ENCODE data around the gene PLEKHA8. TPM values are rescaled to one million over a fixed set of nuclear protein-coding genes. Genes with fewer than 3 reads are reported as not detected.

PLEKHA8 gene
- total RNA-seq, 6 experiments from 2014 or later = 9.1 to 10.1 (median 9.6) TPM

DNA sequence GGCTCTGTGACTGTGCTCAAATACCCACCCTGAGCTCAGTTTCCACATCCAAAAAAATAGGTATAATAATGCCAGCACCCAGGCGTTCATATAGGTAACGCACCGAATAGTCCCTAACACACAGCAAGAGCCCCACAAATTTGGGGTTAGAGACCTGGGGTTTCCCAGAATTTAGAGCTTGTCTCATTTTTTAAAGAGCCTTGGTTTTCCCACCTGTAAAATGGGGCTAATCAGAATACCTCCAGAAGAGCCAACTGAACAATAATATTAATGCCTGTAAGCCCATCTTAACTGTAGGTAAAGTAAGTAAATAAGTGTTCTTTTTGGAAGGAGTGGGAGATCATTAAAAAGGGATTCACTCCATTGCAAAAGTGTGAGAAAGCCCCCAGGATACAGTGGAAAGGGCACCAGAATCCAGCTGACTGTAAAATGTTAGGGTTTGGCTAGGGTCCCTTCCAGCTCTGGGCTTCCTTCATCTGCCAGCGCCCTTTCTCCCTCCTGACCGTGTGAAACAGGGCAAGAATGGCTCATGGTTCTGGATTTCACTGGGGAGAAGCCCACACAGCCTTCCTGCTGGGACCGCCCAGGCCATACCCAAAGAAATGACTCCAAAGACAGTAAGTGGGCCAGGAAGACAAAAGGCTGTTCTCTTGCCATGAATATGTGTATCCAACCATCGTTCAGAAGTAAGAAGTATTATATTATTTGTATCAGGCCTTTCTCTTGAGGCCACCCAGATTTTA is 108.7 kb downstream of the PLEKHA8 start:
- Mint-ChIP-seq H3K27ac (no peak overlapping the region), H3K9me3 (no peaks in the 10 kb centered on the region), H3K4me3 (peak overlapping the region; percentile 90), H3K4me1 (ENCODE audit: low read depth) (peaks cover 15% of the 10 kb centered on the region), H3K36me3 (ENCODE audit: low read depth) (no peaks in the 10 kb centered on the region), H3K27me3 (ENCODE audit: insufficient read depth) (no peaks in the 10 kb centered on the region; the same call in none of the 2 replicates)
- TF ChIP-seq, protein P1, sequence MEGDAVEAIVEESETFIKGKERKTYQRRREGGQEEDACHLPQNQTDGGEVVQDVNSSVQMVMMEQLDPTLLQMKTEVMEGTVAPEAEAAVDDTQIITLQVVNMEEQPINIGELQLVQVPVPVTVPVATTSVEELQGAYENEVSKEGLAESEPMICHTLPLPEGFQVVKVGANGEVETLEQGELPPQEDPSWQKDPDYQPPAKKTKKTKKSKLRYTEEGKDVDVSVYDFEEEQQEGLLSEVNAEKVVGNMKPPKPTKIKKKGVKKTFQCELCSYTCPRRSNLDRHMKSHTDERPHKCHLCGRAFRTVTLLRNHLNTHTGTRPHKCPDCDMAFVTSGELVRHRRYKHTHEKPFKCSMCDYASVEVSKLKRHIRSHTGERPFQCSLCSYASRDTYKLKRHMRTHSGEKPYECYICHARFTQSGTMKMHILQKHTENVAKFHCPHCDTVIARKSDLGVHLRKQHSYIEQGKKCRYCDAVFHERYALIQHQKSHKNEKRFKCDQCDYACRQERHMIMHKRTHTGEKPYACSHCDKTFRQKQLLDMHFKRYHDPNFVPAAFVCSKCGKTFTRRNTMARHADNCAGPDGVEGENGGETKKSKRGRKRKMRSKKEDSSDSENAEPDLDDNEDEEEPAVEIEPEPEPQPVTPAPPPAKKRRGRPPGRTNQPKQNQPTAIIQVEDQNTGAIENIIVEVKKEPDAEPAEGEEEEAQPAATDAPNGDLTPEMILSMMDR (IDR thresholded peaks at IDR 0.05) = no peak
- DNase-seq = no peak

DNA sequence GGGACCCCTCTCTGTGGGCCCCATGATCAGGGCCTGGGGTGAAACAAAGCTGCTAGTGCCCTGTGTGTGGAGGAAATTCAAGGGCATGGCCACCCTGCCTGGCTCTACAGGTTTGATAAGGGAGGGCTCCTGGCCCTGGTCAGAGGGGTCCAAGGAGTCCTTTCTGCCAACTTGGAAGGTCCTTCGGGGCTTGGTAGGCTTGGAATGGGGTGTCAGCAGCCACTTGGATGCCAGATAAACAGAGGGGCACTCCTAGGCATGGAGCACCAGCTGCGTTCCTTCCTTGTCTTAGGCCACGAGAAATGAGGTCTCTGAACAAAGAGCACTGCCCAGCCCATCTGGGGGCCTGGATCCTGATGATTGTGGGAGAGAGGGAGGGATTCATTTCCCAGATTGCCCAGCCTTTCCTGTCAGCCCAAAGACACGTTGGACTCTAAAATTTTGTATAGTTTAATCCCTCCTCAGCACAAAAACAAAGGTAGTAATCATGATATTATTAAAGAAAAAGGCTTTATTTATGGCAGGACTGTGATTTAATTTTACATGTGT is 111.7 kb downstream of the PLEKHA8 start:
- Mint-ChIP-seq H3K4me1 (ENCODE audit: low read depth) (peaks cover 25% of the 10 kb centered on the region), H3K9me3 (no peaks in the 10 kb centered on the region), H3K27ac (no peak overlapping the region), H3K4me3 (no peak overlapping the region), H3K36me3 (ENCODE audit: low read depth) (no peaks in the 10 kb centered on the region), H3K27me3 (ENCODE audit: insufficient read depth) (no peaks in the 10 kb centered on the region; the same call in 1 of the 2 replicates)
- TF ChIP-seq, protein P1 (IDR thresholded peaks at IDR 0.05) = no peak
- DNase-seq = no peak

DNA sequence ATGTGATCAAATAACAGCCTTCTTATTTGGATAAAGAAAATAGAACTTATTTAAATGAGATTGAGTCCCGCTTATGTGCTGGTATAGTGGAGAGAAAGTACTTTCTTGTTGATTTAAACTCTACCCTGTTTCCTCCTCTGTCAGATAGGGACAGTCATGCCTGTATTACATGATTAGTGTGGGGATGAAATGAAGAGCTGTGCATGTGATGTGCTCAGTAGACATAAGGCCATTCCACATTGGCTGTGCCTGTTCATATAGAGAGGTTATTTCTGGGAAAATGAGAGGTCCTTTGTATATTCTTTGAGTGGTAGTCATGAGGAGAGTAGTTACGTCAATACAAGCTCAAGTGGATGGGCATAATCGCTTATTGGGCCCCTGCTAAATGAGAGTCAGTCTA is 112.2 kb downstream of the PLEKHA8 start:
- Mint-ChIP-seq H3K4me1 (ENCODE audit: low read depth) (peaks cover 25% of the 10 kb centered on the region), H3K27ac (no peak overlapping the region), H3K36me3 (ENCODE audit: low read depth) (no peaks in the 10 kb centered on the region), H3K4me3 (no peak overlapping the region), H3K9me3 (no peaks in the 10 kb centered on the region), H3K27me3 (ENCODE audit: insufficient read depth) (no peaks in the 10 kb centered on the region; the same call in 1 of the 2 replicates)
- DNase-seq = no peak
- TF ChIP-seq, protein P1 (IDR thresholded peaks at IDR 0.05) = no peak

DNA sequence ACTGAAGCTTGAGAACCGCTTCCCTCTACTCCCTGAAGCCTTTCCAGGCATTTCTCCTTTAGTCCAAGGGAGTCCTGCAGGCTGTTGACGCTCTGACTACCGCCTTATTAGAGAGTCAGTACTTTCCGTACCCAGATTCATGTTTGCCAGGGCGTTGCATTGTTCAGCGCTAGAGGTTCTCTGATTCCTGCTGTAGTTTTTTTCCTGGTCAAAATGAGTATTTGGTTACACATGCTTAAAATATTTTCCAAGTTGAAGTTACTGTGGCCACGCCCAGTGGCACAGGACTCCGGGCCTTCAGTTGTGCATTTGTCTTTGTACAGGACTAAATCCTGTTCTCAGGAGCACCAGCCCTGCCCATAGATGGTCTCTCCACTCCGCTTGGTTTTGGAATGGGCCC is 114.5 kb downstream of the PLEKHA8 start:
- no peaks in the 10 kb centered on the region for H3K36me3 Mint-ChIP-seq (ENCODE audit: low read depth)
- H3K9me3 Mint-ChIP-seq = no peaks in the 10 kb centered on the region
- peak overlapping the region; percentile 73 for H3K27ac Mint-ChIP-seq
- H3K4me1 Mint-ChIP-seq (ENCODE audit: low read depth) = peaks cover 25% of the 10 kb centered on the region
- DNase-seq = peak; percentile 9
- H3K4me3 Mint-ChIP-seq = no peak overlapping the region; the same call in 1 of the 2 replicates
- H3K27me3 Mint-ChIP-seq (ENCODE audit: insufficient read depth) = no peaks in the 10 kb centered on the region
- TF ChIP-seq, protein P1 (IDR thresholded peaks at IDR 0.05) = no peak

DNA sequence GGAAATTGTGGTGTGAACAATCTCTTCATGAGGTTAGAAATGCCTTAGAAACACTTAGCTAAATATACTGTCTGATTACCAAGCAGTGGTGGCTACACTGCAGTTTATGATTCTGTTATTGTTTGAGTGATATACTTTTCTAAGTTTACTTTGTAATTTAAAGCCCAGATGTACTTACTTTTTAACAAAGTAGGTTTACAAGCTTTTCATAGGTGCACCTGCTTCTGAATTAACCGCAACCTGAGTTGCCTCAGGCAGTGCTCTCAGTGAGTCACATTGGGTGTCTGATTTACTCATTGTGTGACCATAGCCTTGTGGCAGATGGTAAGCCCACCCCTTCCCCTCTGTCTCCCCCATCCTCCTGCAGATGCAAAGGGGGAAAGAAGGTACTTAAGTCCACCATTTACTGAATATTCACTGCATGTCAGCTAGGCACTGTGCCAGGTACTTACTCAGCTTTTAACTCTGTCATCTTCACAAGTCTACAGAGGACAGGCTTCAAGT is 115.6 kb downstream of the PLEKHA8 start:
- no peaks in the 10 kb centered on the region for H3K36me3 Mint-ChIP-seq (ENCODE audit: low read depth)

More for the DNA sequence above, 115.6 kb downstream of the PLEKHA8 start:
- TF ChIP-seq, protein P1 (IDR thresholded peaks at IDR 0.05) = no peak
- H3K4me3 Mint-ChIP-seq = no peak overlapping the region
- H3K27ac Mint-ChIP-seq = no peak overlapping the region
- DNase-seq = peak; percentile 28
- H3K9me3 Mint-ChIP-seq = no peaks in the 10 kb centered on the region
- peaks cover 25% of the 10 kb centered on the region for H3K4me1 Mint-ChIP-seq (ENCODE audit: low read depth)
- no peaks in the 10 kb centered on the region for H3K27me3 Mint-ChIP-seq (ENCODE audit: insufficient read depth)

All from HFFc6 (cell line).